Measurements from ENCODE around the gene KHSRP. TPM values are rescaled to one million over a fixed set of nuclear protein-coding genes. Genes with fewer than 3 reads are reported as not detected.

Gene KHSRP
- total and polyA plus RNA-seq, 2 of the 13 experiments (the other 11 are each of a cell fraction or from before 2014, with no cell fraction given): 72.1 to 129 TPM

GRCh38 chr19:6402837-6403608, 21.6 kb downstream of the KHSRP start (continued):
- TF ChIP-seq HNF4G (IDR thresholded peaks at IDR 0.05; ENCODE audit: borderline replicate concordance, low read depth, low read length): peak; percentile 97
- TF ChIP-seq HNF4G (CRISPR knock-in tag; IDR thresholded peaks at IDR 0.05; ENCODE audit: borderline replicate concordance, low read depth): peak; percentile 88
- TF ChIP-seq, protein P1, sequence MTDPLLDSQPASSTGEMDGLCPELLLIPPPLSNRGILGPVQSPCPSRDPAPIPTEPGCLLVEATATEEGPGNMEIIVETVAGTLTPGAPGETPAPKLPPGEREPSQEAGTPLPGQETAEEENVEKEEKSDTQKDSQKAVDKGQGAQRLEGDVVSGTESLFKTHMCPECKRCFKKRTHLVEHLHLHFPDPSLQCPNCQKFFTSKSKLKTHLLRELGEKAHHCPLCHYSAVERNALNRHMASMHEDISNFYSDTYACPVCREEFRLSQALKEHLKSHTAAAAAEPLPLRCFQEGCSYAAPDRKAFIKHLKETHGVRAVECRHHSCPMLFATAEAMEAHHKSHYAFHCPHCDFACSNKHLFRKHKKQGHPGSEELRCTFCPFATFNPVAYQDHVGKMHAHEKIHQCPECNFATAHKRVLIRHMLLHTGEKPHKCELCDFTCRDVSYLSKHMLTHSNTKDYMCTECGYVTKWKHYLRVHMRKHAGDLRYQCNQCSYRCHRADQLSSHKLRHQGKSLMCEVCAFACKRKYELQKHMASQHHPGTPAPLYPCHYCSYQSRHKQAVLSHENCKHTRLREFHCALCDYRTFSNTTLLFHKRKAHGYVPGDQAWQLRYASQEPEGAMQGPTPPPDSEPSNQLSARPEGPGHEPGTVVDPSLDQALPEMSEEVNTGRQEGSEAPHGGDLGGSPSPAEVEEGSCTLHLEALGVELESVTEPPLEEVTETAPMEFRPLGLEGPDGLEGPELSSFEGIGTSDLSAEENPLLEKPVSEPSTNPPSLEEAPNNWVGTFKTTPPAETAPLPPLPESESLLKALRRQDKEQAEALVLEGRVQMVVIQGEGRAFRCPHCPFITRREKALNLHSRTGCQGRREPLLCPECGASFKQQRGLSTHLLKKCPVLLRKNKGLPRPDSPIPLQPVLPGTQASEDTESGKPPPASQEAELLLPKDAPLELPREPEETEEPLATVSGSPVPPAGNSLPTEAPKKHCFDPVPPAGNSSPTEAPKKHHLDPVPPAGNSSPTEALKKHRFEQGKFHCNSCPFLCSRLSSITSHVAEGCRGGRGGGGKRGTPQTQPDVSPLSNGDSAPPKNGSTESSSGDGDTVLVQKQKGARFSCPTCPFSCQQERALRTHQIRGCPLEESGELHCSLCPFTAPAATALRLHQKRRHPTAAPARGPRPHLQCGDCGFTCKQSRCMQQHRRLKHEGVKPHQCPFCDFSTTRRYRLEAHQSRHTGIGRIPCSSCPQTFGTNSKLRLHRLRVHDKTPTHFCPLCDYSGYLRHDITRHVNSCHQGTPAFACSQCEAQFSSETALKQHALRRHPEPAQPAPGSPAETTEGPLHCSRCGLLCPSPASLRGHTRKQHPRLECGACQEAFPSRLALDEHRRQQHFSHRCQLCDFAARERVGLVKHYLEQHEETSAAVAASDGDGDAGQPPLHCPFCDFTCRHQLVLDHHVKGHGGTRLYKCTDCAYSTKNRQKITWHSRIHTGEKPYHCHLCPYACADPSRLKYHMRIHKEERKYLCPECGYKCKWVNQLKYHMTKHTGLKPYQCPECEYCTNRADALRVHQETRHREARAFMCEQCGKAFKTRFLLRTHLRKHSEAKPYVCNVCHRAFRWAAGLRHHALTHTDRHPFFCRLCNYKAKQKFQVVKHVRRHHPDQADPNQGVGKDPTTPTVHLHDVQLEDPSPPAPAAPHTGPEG (CRISPR knock-in tag; IDR thresholded peaks at IDR 0.05): no peak
- no peak for TF ChIP-seq CENPBD1 (CRISPR knock-in tag; IDR thresholded peaks at IDR 0.05; ENCODE audit: borderline replicate concordance, low read depth)
- no peak for TF ChIP-seq CHCHD3 (CRISPR knock-in tag; IDR thresholded peaks at IDR 0.05)
- no peak for TF ChIP-seq ZNF674 (CRISPR knock-in tag; IDR thresholded peaks at IDR 0.05; ENCODE audit: low read depth)
- TF ChIP-seq ZNF441 (CRISPR knock-in tag; IDR thresholded peaks at IDR 0.05; ENCODE audit: borderline replicate concordance): 0 out of 2 replicates have a peak, but pooled peaks have one; percentile 56
- TF ChIP-seq GATA4 (IDR thresholded peaks at IDR 0.05; ENCODE audit: borderline replicate concordance, low read depth): no peak
- no peak for TF ChIP-seq ONECUT2 (CRISPR knock-in tag; IDR thresholded peaks at IDR 0.05)
- no peak for TF ChIP-seq RORA (CRISPR knock-in tag; IDR thresholded peaks at IDR 0.05)
- TF ChIP-seq, protein P2, sequence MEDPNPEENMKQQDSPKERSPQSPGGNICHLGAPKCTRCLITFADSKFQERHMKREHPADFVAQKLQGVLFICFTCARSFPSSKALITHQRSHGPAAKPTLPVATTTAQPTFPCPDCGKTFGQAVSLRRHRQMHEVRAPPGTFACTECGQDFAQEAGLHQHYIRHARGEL (CRISPR knock-in tag; IDR thresholded peaks at IDR 0.05): no peak
- no peak for TF ChIP-seq ZNF550 (CRISPR knock-in tag; IDR thresholded peaks at IDR 0.05; ENCODE audit: borderline replicate concordance)
- 0 out of 2 replicates have a peak, but pooled peaks have one; percentile 21 for TF ChIP-seq PITX1 (CRISPR knock-in tag; IDR thresholded peaks at IDR 0.05)
- TF ChIP-seq DPF2 (CRISPR knock-in tag; IDR thresholded peaks at IDR 0.05; ENCODE audit: borderline replicate concordance, low read depth): peak; percentile 19; the same call in 1 of the 2 replicates
- TF ChIP-seq ZNF772 (CRISPR knock-in tag; IDR thresholded peaks at IDR 0.05): peak; percentile 65; the same call in 1 of the 2 replicates
- no peak for TF ChIP-seq ZNF317 (CRISPR knock-in tag; IDR thresholded peaks at IDR 0.05)
- TF ChIP-seq RARG (CRISPR knock-in tag; IDR thresholded peaks at IDR 0.05; ENCODE audit: low read depth): no peak
- peak; percentile 52; the same call in 1 of the 2 replicates for TF ChIP-seq CREM (IDR thresholded peaks at IDR 0.05)
- no peak for TF ChIP-seq CREM (CRISPR knock-in tag; IDR thresholded peaks at IDR 0.05)
- no peak for TF ChIP-seq DZIP1 (CRISPR knock-in tag; IDR thresholded peaks at IDR 0.05)
- TF ChIP-seq ZNF792 (CRISPR knock-in tag; IDR thresholded peaks at IDR 0.05): no peak
